ENCODE data around the gene DUSP23. TPM values are rescaled to one million over a fixed set of nuclear protein-coding genes. Genes with fewer than 3 reads are reported as not detected.

The DUSP23 gene
- total RNA-seq, 1 experiment from 2014 or later = 35.2 TPM

DNA sequence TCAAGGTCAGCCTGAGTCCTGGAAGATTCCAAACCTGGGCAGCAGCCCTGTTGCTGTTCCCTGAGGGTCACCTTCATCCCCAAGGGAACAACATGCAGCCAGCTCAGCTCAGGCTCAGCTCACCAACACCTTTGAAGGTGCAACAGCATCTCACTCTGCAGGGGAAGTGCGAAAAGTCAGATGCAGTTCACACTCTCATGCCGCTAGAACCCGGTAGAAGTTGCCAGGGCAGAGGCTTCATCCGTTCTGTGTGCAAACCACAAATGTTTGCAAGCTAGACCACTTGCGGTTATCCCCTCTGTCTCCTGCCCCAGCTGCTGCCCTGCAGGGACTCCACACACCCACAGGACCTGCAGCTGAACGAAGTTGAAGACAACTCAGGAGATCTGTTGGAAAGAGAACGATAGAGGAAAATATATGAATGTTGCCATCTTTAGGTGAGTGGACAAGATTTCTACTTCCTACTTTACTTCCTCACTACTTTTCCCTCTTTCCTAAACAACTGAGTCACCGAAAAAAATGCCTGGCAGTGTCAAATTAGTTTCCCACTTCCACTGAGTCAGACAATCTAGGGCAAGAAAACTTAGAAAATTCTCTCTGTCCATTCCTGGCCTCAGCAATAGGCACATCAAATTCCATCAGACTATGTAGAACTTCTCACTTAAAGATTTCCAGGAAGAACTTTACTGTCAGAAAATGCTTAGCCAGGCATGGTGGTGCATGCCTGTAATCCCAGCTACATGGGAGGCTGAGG, 19.6 kb downstream of the DUSP23 start:
- H3K9me3 Mint-ChIP-seq = no peaks in the 10 kb centered on the region
- ChIA-PET POLR2A (no interaction called here), CTCF (interaction anchor here (1.1 to 4.1 kb wide), 6 partner anchors 89 to 206 kb away, joined by 3 to 174 read pairs (median 6); partner anchors contain the start of gene TAGLN2)
- DNase-seq (ENCODE audit: low spot score) = no peak
- no peak for TF ChIP-seq SOX15 (CRISPR knock-in tag; IDR thresholded peaks at IDR 0.05)
- TF ChIP-seq EMX1 (CRISPR knock-in tag; IDR thresholded peaks at IDR 0.05) = no peak
- no peak for TF ChIP-seq HMGA2 (CRISPR knock-in tag; IDR thresholded peaks at IDR 0.05)
- TF ChIP-seq ZNF121 (CRISPR knock-in tag; IDR thresholded peaks at IDR 0.05) = no peak
- TF ChIP-seq NFYB (CRISPR knock-in tag; conservative IDR thresholded peaks at IDR 0.05; ENCODE audit: low read depth) = no peak
- TF ChIP-seq, protein P1, sequence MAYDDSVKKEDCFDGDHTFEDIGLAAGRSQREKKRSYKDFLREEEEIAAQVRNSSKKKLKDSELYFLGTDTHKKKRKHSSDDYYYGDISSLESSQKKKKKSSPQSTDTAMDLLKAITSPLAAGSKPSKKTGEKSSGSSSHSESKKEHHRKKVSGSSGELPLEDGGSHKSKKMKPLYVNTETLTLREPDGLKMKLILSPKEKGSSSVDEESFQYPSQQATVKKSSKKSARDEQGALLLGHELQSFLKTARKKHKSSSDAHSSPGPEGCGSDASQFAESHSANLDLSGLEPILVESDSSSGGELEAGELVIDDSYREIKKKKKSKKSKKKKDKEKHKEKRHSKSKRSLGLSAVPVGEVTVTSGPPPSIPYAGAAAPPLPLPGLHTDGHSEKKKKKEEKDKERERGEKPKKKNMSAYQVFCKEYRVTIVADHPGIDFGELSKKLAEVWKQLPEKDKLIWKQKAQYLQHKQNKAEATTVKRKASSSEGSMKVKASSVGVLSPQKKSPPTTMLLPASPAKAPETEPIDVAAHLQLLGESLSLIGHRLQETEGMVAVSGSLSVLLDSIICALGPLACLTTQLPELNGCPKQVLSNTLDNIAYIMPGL (CRISPR knock-in tag; IDR thresholded peaks at IDR 0.05) = no peak
- no peak for TF ChIP-seq ELF4 (CRISPR knock-in tag; IDR thresholded peaks at IDR 0.05; ENCODE audit: low read depth)
- TF ChIP-seq, protein P2, sequence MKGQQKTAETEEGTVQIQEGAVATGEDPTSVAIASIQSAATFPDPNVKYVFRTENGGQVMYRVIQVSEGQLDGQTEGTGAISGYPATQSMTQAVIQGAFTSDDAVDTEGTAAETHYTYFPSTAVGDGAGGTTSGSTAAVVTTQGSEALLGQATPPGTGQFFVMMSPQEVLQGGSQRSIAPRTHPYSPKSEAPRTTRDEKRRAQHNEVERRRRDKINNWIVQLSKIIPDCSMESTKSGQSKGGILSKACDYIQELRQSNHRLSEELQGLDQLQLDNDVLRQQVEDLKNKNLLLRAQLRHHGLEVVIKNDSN (CRISPR knock-in tag; IDR thresholded peaks at IDR 0.05) = no peak
- TF ChIP-seq, protein P3, sequence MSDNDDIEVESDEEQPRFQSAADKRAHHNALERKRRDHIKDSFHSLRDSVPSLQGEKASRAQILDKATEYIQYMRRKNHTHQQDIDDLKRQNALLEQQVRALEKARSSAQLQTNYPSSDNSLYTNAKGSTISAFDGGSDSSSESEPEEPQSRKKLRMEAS (CRISPR knock-in tag; IDR thresholded peaks at IDR 0.05) = no peak
- TF ChIP-seq KAT7 (CRISPR knock-in tag; IDR thresholded peaks at IDR 0.05; ENCODE audit: borderline replicate concordance) = no peak
- TF ChIP-seq, protein P4, sequence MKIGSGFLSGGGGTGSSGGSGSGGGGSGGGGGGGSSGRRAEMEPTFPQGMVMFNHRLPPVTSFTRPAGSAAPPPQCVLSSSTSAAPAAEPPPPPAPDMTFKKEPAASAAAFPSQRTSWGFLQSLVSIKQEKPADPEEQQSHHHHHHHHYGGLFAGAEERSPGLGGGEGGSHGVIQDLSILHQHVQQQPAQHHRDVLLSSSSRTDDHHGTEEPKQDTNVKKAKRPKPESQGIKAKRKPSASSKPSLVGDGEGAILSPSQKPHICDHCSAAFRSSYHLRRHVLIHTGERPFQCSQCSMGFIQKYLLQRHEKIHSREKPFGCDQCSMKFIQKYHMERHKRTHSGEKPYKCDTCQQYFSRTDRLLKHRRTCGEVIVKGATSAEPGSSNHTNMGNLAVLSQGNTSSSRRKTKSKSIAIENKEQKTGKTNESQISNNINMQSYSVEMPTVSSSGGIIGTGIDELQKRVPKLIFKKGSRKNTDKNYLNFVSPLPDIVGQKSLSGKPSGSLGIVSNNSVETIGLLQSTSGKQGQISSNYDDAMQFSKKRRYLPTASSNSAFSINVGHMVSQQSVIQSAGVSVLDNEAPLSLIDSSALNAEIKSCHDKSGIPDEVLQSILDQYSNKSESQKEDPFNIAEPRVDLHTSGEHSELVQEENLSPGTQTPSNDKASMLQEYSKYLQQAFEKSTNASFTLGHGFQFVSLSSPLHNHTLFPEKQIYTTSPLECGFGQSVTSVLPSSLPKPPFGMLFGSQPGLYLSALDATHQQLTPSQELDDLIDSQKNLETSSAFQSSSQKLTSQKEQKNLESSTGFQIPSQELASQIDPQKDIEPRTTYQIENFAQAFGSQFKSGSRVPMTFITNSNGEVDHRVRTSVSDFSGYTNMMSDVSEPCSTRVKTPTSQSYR (CRISPR knock-in tag; IDR thresholded peaks at IDR 0.05) = no peak
- no peak for TF ChIP-seq TP53 (CRISPR knock-in tag; IDR thresholded peaks at IDR 0.05)
- TF ChIP-seq, protein P5, sequence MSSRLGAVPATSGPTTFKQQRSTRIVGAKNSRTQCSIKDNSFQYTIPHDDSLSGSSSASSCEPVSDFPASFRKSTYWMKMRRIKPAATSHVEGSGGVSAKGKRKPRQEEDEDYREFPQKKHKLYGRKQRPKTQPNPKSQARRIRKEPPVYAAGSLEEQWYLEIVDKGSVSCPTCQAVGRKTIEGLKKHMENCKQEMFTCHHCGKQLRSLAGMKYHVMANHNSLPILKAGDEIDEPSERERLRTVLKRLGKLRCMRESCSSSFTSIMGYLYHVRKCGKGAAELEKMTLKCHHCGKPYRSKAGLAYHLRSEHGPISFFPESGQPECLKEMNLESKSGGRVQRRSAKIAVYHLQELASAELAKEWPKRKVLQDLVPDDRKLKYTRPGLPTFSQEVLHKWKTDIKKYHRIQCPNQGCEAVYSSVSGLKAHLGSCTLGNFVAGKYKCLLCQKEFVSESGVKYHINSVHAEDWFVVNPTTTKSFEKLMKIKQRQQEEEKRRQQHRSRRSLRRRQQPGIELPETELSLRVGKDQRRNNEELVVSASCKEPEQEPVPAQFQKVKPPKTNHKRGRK (CRISPR knock-in tag; IDR thresholded peaks at IDR 0.05; ENCODE audit: borderline replicate concordance) = no peak
- no peak overlapping the region for H3K4me3 Mint-ChIP-seq
- no peak overlapping the region for H3K27ac Mint-ChIP-seq
- no peaks in the 10 kb centered on the region for H3K4me1 Mint-ChIP-seq
- peaks cover 3% of the 10 kb centered on the region for H3K27me3 Mint-ChIP-seq (ENCODE audit: low read depth)
- H3K36me3 Mint-ChIP-seq = no peaks in the 10 kb centered on the region
- no peak for ATAC-seq

DNA sequence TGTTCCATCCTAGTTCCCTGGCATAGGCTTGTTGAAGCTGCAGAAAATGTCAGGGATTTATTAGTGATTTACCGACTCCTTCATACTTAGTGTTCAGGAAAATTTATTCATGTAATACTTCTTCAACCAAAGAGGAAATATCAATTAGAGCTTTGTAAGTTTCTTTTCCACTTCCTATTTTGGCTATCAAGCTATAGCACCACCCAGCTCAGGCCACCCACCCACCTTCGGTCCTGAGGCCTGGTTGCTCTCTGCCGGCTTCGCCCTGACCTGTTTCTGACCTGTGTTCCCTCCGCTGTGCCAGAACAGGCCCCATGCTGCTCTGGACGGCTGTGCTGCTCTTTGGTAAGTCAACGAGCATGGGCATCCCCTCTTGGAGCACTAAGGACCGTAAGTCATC, 21.3 kb downstream of the DUSP23 start, which contains the start of gene FCRL6:
Gene FCRL6, plus strand, starts transcription at position 250 of the 400 bp plus-strand sequence. Its CDS starts 65 bp downstream, at position 315.
- ATAC-seq (no peak), DNase-seq (ENCODE audit: low spot score) (no peak)
- H3K27ac Mint-ChIP-seq = no peak within 1 kb of the TSS
- H3K4me3 Mint-ChIP-seq = no peak within 1 kb of the TSS
- POLR2A ChIA-PET = no interaction called here
- H3K4me1 Mint-ChIP-seq = no peaks in the 10 kb centered on the region
- peaks cover 6% of the 10 kb centered on the region for H3K27me3 Mint-ChIP-seq (ENCODE audit: low read depth)
- H3K9me3 Mint-ChIP-seq = no peaks in the 10 kb centered on the region
- CTCF ChIA-PET = interaction anchor here (1.1 to 3.1 kb wide), 4 partner anchors 12 to 206 kb away, joined by 5 to 11 read pairs (median 7); partner anchors contain the start of gene DUSP23
- H3K36me3 Mint-ChIP-seq = no peaks in the 10 kb centered on the region
- TF ChIP-seq, protein P6, sequence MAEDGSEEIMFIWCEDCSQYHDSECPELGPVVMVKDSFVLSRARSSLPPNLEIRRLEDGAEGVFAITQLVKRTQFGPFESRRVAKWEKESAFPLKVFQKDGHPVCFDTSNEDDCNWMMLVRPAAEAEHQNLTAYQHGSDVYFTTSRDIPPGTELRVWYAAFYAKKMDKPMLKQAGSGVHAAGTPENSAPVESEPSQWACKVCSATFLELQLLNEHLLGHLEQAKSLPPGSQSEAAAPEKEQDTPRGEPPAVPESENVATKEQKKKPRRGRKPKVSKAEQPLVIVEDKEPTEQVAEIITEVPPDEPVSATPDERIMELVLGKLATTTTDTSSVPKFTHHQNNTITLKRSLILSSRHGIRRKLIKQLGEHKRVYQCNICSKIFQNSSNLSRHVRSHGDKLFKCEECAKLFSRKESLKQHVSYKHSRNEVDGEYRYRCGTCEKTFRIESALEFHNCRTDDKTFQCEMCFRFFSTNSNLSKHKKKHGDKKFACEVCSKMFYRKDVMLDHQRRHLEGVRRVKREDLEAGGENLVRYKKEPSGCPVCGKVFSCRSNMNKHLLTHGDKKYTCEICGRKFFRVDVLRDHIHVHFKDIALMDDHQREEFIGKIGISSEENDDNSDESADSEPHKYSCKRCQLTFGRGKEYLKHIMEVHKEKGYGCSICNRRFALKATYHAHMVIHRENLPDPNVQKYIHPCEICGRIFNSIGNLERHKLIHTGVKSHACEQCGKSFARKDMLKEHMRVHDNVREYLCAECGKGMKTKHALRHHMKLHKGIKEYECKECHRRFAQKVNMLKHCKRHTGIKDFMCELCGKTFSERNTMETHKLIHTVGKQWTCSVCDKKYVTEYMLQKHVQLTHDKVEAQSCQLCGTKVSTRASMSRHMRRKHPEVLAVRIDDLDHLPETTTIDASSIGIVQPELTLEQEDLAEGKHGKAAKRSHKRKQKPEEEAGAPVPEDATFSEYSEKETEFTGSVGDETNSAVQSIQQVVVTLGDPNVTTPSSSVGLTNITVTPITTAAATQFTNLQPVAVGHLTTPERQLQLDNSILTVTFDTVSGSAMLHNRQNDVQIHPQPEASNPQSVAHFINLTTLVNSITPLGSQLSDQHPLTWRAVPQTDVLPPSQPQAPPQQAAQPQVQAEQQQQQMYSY (CRISPR knock-in tag; IDR thresholded peaks at IDR 0.05) = no peak
- TF ChIP-seq NFE2L1 (CRISPR knock-in tag; IDR thresholded peaks at IDR 0.05) = no peak
- TF ChIP-seq, protein P2 (CRISPR knock-in tag; IDR thresholded peaks at IDR 0.05) = no peak
- no peak for TF ChIP-seq NR1H2 (CRISPR knock-in tag; IDR thresholded peaks at IDR 0.05)
- no peak for TF ChIP-seq ESRRA (CRISPR knock-in tag; IDR thresholded peaks at IDR 0.05; ENCODE audit: borderline replicate concordance)
- no peak for TF ChIP-seq ETV6 (CRISPR knock-in tag; IDR thresholded peaks at IDR 0.05)
- TF ChIP-seq SP1 (CRISPR knock-in tag; conservative IDR thresholded peaks at IDR 0.05) = no peak
- TF ChIP-seq, protein P7, sequence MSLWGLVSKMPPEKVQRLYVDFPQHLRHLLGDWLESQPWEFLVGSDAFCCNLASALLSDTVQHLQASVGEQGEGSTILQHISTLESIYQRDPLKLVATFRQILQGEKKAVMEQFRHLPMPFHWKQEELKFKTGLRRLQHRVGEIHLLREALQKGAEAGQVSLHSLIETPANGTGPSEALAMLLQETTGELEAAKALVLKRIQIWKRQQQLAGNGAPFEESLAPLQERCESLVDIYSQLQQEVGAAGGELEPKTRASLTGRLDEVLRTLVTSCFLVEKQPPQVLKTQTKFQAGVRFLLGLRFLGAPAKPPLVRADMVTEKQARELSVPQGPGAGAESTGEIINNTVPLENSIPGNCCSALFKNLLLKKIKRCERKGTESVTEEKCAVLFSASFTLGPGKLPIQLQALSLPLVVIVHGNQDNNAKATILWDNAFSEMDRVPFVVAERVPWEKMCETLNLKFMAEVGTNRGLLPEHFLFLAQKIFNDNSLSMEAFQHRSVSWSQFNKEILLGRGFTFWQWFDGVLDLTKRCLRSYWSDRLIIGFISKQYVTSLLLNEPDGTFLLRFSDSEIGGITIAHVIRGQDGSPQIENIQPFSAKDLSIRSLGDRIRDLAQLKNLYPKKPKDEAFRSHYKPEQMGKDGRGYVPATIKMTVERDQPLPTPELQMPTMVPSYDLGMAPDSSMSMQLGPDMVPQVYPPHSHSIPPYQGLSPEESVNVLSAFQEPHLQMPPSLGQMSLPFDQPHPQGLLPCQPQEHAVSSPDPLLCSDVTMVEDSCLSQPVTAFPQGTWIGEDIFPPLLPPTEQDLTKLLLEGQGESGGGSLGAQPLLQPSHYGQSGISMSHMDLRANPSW (CRISPR knock-in tag; conservative IDR thresholded peaks at IDR 0.05; ENCODE audit: low read depth) = no peak

All from WTC11 (cell line).